Body of pancreas (tissue), 4 donors: ENCODE data around the gene PHACTR3.

Experiments used
- CTCF ChIP-seq, 7 experiments: fragments of 450-650 bp in 4 of 7; fragments of 200-600 bp in 3 of 7; sonication (generic) in 3 of 7; IDR thresholded peaks; one replicate each; pipeline ENCODE4 v1.5.1; 2016 to 2019; ENCODE audit warnings: antibody characterized with exemption in 7 of 7
- POLR2A ChIP-seq, 3 donors: fragments of 450-650 bp; IDR thresholded peaks; one replicate each; pipeline ENCODE4 v1.6.1; 2016; ENCODE audit warnings: antibody characterized with exemption in 3 of 3, mild to moderate bottlenecking in 2 of 3

- no peak for TF ChIP-seq CTCF (IDR thresholded peaks at IDR 0.05)
- no peak for TF ChIP-seq POLR2A (IDR thresholded peaks at IDR 0.05)
Observed at GRCh38 chr20:59698598-59698997, 94.3 kb downstream of the PHACTR3 start.
